GM13976 (cell line): ENCODE data around the gene PTPN3.
"Not testable (repeated sequence)": the region's sequence is repeated elsewhere in the genome, so short reads cannot be mapped to it uniquely, and the experiment has no call there.

Experiments
- DNase-seq: peaks from one replicate; pipeline ENCODE4 v3.0.0; 2012; ENCODE audit warnings: low spot score
- CTCF ChIP-seq: IDR thresholded peaks from 2 replicates; pipeline ENCODE4 v1.5.1; 2012; ENCODE audit warnings: borderline replicate concordance, mild to moderate bottlenecking; ENCODE audit not compliant: insufficient read depth; ENCODE audit errors: extremely low read depth, missing control alignments, control extremely low read depth
- in situ Hi-C: fragments of 300-500 bp; cut with MboI; formaldehyde crosslinking; loops from one replicate; pipeline ENCODE4 v1.12.0; 2022; ENCODE audit warnings: low sequenced_read_pairs, mixed read lengths, inconsistent platforms; ENCODE audit not compliant: unreplicated experiment

The PTPN3 gene

GRCh38 chr9:109535365-109535764, 37.3 kb upstream of the PTPN3 start:
- DNase-seq, result no peak
- in situ Hi-C loops, result no loop called here
- no peak for TF ChIP-seq CTCF

DNA sequence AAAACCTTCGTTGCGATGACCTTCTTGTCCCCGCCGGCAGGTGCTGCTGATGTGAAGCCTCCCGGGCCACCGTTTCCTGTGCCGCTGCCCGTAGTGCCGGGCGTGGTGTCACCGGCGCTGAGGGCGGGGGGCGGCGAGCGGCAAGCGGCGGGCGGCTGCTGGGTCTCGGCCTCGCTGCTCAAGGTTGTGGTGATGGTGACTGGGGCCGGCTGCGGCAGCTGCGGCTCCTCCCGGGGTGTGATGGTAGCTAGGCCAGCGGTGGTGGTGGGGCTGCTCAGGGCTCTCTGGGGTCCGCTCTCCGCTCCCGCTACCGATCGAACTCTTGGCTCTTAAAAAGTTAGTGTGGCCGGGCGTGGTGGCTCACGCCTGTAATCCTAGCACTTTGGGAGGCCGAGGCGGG, 36.0 kb upstream of the PTPN3 start:
- in situ Hi-C loops, result no loop called here
- TF ChIP-seq CTCF, result no peak
- no peak for DNase-seq

DNA sequence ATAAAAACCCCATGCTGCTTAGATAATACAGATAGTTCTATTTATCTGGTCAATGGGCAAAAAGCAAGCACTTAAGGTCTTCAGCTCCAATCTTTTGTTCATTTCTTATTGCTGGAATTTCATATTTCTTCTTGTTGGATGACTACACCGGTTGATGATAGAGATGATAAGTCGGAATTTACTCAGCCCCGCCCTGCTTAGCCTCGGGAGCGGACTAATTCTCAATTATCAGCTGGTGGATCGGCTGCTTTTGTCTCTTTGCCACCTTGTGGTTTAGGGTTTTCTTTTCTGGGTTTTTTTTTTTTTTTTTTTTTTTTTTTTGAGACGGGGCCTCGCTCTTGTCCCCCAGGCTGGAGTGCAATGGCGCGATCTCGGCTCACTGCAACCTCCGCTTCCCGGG, 34.5 kb upstream of the PTPN3 start:
- in situ Hi-C loops, DNase-seq: not testable (repeated sequence)

GRCh38 chr9:109522106-109522505, 24.0 kb upstream of the PTPN3 start:
- no peak for TF ChIP-seq CTCF
- in situ Hi-C loops, result no loop called here
- no peak for DNase-seq

DNA sequence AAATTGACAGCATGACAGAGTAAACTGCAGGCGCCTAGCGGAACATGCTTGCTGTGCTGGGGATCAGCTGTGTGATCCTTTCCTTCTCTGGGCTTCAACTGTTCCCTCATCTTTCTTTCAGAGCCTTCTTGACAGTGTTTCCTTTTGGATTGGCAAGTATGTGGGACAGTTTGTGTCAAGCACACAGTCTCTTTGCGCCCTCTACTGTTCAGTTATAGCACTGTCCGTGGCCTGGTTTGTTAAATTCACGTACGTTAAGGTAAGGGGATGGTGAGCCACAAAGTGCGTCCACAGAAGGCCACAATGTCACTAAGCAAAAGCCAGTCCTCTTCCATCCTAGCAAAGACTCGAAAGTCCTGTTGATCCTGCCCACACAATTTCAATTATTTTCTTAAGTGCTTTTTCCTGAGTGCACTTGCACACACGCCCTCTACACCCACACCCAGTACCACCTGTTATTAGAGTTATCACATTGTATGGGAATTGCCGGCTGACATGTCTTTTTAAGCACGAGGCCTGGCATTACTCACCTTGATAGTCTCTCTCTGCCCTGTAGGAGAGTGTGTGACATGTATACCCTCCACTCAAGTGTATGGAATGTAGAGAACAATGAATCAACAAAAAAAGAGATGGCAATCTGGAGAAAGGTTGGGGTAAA, 22.5 kb upstream of the PTPN3 start:
- peak; percentile 76 for DNase-seq
- in situ Hi-C loops, result no loop called here
- peak; percentile 81 for TF ChIP-seq CTCF

GRCh38 chr9:109519366-109519765, 21.3 kb upstream of the PTPN3 start:
- in situ Hi-C loops, result no loop called here
- no peak for TF ChIP-seq CTCF
- DNase-seq, result no peak

- TF ChIP-seq CTCF, result no peak
- no peak for DNase-seq
- in situ Hi-C loops, result no loop called here
These were observed 20.7 kb upstream of the PTPN3 start for GRCh38 chr9:109518621-109519335.
